NCI-H187 treated with DMSO at 0.1 percent for 48 hours (cell line): ENCODE measurements around the gene C17orf100.

Source experiments
- DNase-seq: peaks from one replicate; lab custom pipeline; 2025; lab: John Stamatoyannopoulos, UW

Gene C17orf100

DNA sequence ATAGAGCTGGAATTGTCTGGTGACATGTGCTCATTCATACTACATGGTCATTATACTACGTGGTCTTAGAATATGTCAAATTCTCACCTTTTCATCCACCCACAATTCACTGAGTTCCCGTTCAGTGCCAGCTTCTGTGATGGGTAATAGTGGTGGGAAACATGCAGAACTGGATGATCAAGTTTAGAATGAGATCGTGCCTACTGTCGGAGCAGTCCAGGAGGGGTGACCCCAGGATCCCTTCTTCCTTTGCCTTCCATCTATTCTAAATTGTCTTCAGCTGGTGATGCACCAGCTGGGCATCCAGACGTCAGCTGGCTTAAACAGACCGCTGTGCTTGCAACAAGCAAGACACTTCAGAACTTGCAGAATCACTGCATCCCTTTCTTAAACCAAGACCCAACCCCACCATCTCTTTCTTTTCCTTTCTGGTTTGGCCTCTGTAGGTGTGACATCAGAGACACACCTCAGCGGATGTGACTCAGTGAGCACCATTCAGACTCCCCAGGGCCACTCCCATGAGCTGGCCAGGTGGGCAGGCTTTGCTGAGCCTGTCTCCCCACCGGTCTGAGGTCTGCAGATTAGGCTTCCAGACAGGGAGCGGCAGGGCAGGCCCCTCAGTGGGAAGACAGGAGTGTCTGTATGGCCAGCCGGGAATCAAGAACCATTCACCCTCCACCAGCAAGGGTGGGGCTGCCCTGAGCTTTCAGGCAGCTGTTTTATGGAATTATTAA lies 18.1 kb downstream of the C17orf100 start:
- DNase-seq, result no peak

DNA sequence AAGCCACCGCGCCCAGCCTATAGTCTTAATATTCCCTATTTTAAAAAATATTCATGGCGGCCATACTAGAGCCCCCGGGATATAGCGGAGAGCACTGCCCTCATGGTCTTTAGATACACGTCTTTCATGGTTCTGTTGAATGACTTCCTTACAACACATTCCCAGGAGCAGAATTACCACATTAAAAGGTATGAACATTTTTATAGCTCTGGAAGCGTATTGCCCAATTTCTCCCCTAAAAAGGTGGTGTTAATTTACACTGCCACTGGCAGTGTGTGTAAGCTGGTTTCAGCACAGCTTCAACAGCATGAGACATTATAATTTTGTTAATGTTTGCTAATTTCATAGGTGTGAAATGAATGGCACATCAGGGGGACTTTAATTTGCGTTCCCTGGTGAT lies 19.0 kb downstream of the C17orf100 start:
- no peak for DNase-seq

- no peak for DNase-seq
Measured at GRCh38 chr17:6670999-6671398, 19.4 kb downstream of the C17orf100 start.

- no peak for DNase-seq
Measured at GRCh38 chr17:6671431-6671830, 19.9 kb downstream of the C17orf100 start.

- no peak for DNase-seq
Measured at GRCh38 chr17:6674586-6674985, 23.0 kb downstream of the C17orf100 start.

- DNase-seq, result no peak
Measured at GRCh38 chr17:6675201-6675825, 23.8 kb downstream of the C17orf100 start.

DNA sequence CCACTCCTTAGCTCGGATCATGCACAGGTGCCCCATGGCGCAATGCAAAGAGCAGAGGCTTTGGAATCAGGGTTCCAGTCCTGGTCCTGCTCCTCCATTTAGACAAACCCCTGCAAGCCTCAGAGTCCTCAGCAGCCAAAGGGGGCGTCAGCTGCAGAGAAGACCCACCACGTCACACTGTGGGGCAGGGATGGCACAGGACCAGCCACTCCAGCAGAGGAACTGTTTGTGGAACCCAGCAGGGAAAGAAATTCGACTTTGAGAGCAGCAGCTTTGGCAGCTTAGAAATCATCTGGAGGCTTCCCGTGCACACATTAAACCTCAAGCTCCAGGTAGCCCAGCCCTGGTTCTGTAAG lies 25.2 kb downstream of the C17orf100 start:
- DNase-seq, result no peak

DNA sequence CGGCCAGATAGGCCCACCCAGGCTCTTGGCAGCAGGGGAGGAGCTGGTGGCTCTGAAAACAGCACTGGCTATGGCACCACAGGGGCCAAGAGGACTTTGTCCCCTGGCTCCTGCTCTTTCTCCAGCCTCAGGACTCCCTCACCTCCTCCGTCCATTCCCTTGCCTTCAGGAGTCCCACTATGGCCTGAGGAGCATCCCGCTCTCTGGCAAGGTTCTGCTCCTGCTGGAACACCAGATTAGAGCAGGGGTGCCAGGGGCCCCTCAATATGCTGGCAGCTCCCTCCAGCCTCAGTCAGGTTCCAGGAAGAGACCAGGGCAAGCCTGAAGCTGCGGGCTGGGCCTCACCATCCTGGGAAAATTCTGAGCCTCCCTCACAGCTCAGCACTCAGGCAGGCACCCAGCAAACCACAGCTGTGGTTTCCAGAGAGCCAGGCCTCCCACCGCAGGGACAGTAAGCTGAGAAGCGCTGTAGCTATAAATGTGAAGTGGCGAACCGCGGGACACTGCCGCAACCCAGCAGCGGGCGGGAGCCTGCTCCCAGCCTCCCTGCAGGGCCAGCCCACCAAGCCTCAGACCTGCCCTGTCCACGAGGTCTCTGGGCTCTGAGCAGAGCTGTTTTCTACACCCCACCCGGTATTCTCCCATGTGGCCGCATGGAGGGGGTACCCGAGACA lies 25.7 kb downstream of the C17orf100 start:
- DNase-seq, result no peak

DNA sequence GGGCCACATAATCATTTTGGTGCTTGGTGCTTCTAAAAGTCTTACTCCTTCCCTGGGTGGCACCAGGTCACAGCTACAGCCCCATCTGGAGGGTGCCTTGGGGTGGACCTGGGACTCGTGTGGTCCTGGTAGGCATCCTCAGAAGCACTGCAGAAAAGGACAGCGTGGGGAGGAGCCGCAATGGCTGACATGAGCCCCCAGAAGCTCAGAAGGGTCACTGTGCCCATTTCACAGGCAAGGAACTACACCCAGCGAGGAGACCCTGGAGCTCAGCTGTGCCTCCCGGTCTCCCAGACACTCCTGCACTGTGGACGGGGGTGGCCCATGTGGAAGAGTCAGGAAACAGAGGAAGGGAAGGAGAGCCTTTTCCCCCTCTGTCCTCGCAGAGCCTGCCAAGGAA lies 26.4 kb downstream of the C17orf100 start:
- no peak for DNase-seq

- DNase-seq, result no peak
Measured at GRCh38 chr17:6679241-6679640, 27.7 kb downstream of the C17orf100 start.

DNA sequence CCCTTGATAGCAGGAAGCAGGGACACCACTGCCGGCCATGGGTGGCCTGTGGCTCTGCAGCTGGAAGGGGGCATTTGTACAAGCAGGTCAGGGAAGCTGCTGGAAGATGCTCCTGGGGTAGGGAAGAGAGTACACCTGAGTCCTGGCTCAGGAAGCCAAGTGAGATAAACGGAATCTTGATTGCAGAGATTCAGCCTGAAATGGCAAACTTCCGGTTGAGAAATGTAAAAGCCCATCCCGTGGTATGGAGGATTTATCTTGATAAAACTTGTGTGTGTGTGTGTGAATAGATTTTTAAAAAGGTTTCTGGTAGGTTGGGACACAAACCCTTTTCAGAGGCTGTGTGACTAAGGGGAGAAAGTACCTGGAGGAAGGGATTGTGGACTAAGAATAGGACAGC lies 29.6 kb downstream of the C17orf100 start:
- DNase-seq, result no peak

GRCh38 chr17:6681671-6682070 lies 30.1 kb downstream of the C17orf100 start:
- DNase-seq, result no peak

GRCh38 chr17:6682339-6682738 lies 30.8 kb downstream of the C17orf100 start:
- DNase-seq, result no peak

DNA sequence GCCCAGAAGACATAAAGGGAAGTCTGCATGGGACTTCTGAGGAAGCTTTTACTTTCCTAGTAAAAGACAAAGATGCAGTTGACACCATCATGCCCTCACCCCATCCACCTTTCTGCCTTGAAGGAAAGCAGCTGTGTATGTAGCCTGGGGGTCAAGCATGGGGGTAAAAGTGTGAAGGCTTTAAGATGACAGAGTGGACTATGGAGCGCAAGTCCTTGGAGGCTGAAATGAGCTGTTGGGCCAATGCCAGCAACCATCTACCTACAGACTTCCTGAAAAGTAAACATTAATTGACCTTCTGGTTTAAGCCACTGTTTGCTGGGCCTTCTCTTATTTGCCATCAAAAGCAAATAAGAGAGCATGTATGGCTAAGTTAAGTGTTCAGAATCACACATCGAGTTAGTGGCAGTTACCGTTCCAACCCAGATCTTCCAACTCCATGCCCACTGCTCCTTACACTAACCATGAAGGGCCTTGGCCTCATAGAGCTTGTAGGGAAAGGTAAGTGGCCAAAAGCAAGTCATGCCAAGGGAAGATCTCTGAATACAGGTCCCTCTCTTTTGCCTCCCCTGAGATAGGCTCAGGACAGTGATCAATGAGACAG lies 31.6 kb downstream of the C17orf100 start:
- no peak for DNase-seq

GRCh38 chr17:6683730-6684459 lies 32.3 kb downstream of the C17orf100 start:
- no peak for DNase-seq

DNA sequence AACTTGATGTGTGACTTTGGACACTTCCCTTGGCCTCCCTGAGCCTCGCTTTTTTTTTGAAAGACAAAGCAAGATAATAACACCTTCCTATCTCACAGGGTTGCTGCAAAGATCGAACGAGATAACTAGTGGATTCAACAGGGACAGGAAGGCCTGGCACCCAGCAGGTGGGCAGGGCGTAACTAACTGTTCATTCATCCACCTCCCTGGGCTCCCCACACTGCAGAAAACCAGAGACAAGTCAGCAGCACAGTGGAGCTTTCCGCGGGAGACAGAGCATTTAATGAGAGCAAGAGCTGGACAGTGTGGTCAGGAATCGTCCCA lies 32.9 kb downstream of the C17orf100 start:
- no peak for DNase-seq

DNA sequence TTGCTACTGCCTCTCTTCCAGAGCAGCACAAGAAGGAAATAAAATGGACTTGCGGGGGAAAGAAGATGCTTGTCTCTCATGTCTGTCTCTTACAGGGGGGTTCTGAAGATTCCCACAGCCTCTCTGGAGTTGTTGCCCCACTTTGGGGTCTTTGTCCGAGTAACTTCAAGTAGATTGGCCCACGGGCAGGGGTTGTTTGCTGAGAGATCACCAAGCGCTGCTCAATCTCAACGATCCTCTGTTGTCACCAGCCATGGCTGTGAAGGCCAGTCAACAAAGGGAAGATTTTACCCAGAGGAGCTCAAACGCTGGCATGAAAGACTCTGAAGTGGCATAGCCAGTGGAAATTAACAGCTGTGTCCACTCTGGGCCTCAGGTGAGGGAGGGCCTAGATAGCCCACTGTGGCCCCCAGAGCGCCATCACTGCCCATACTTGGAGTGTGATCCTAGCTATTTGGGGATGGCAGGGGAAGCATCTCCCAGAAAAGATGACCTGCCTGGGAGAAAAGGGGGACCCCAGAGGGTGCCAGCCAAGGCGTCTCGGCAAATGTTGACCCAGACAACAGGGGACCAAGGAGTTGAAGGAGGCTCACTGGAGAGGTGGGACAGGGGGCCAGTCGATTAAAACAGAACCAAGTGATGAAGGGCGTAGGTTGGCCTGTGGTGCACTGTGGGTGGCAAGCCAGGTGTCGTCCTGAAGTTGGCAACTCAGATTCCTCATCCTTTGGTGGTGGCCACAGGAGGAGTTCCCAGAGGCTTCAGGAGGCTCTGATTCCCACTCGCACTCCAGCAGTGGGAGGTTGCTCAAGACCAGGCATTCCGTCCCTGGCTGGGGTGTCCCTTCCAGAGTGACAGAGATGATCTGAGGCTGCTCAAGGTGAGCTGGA lies 33.6 kb downstream of the C17orf100 start:
- DNase-seq, result no peak

- no peak for DNase-seq
Measured at GRCh38 chr17:6686026-6686425, 34.5 kb downstream of the C17orf100 start.

DNA sequence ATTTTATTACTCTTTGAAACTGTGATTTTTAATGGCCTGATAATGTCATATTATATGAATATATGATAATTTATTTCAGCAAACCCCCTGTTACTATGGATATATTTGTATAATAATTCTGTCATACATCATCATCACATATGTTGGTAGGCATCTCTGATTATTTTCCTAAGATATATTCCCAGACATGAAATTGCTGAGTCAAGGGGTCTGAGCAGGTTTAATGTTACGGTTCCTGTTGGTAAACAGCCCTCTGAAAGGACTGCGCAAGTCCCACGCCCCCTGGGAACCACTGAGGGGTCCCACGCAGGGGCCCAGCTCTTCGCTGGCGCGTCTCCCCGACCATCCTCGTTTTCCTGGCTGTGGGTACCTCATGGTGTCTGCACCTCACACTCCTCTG lies 37.4 kb downstream of the C17orf100 start:
- DNase-seq, result no peak

GRCh38 chr17:6690641-6691040 lies 39.1 kb downstream of the C17orf100 start:
- no peak for DNase-seq

DNA sequence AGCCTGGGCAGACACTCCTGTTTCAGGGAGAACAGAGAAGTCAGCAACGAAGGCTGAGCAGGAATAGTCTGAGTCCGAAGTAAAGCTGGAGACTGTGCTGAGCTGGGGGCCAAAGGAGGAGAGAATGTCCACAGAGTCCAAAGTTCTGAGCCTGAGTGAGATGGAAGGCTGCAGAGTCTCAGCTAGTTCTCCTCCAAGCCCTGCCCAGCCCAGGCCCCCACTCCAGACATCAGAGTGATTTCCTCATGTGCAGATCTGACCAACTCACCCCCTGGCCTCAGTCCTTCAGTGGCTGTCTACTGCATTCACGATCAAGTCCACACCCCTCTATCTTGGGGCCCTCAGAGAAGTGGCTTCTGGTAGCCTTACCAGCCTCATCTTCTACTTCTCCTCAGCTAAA lies 40.0 kb downstream of the C17orf100 start:
- no peak for DNase-seq
